Duodenal mucosa (tissue), 2 donors: ENCODE data around the gene GOLGA6L10.
"Not testable (repeated sequence)": the region's sequence is repeated elsewhere in the genome, so short reads cannot be mapped to it uniquely, and the experiment has no call there.

Source experiments
- H3K27ac ChIP-seq: one replicate; pipeline ENCODE4 v1.7.0; 2013; ENCODE audit warnings: low read depth, low read length
- H3K27me3 ChIP-seq, 2 donors: one replicate each; pipeline ENCODE4 v1.7.0; 2013; ENCODE audit warnings: low read length in 2 of 2, control low read depth in 1 of 2; ENCODE audit not compliant: insufficient read depth in 2 of 2, control insufficient read depth in 1 of 2
- H3K36me3 ChIP-seq, 2 donors: one replicate each; pipeline ENCODE4 v1.7.0; 2013; ENCODE audit warnings: low read length in 2 of 2, control low read depth in 1 of 2; ENCODE audit not compliant: insufficient read depth in 2 of 2, control insufficient read depth in 1 of 2
- H3K4me1 ChIP-seq, 2 donors: one replicate each; pipeline ENCODE4 v1.7.0; 2013; ENCODE audit warnings: low read length in 2 of 2, control low read depth in 1 of 2; ENCODE audit not compliant: insufficient read depth in 2 of 2, control insufficient read depth in 1 of 2
- H3K4me3 ChIP-seq, 2 donors: one replicate each; pipeline ENCODE4 v1.7.0; 2013; ENCODE audit warnings: low read length in 2 of 2, low read depth in 1 of 2
- H3K9ac ChIP-seq, 2 donors: one replicate each; pipeline ENCODE4 v1.7.0; 2013; ENCODE audit warnings: low read length in 2 of 2, low read depth in 1 of 2
- H3K9me3 ChIP-seq, 2 donors: one replicate each; pipeline ENCODE4 v1.7.0; 2013; ENCODE audit warnings: low read length in 2 of 2, control low read depth in 1 of 2; ENCODE audit not compliant: control insufficient read depth in 1 of 2

Gene GOLGA6L10

GRCh38 chr15:82300883-82301282 lies 48.4 kb downstream of the GOLGA6L10 start:
- Histone ChIP-seq H3K27ac (no peak overlapping the region), H3K4me3 (no peak overlapping the region), H3K36me3 (no peaks in the 10 kb centered on the region), H3K4me1 (no peaks in the 10 kb centered on the region), H3K9ac (no peak overlapping the region), H3K9me3 (no peaks in the 10 kb centered on the region), H3K27me3 (no peaks in the 10 kb centered on the region)

DNA sequence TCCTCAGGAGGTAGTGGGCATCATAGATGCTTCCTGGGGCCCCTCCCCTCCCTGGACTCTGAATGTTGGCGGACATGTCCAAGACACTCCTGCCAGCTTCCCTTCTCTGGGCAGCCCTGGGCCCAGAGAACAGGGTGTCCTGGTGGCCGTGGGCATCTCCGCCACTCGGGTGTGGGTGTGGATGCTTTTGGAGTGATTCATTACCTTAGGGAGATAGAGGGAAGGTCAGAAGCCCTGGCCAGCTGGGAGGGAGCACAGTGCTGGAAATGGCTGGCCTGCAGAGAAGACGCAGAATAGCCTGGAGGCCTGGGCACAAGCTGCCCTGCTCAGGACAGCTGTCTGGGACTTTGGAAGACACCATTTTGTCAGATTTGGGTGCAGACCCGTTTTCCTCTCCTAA lies 48.9 kb downstream of the GOLGA6L10 start:
- not testable (repeated sequence) for H3K4me1 ChIP-seq, H3K9ac ChIP-seq, H3K27ac ChIP-seq, H3K4me3 ChIP-seq, H3K27me3 ChIP-seq, H3K36me3 ChIP-seq, H3K9me3 ChIP-seq

- H3K36me3 ChIP-seq, H3K27ac ChIP-seq, H3K4me3 ChIP-seq, H3K27me3 ChIP-seq, H3K9ac ChIP-seq, H3K4me1 ChIP-seq, H3K9me3 ChIP-seq: not testable (repeated sequence)
These were observed 49.8 kb downstream of the GOLGA6L10 start for GRCh38 chr15:82299511-82299914.

- Histone ChIP-seq H3K27ac (no peak overlapping the region), H3K9ac (no peak overlapping the region), H3K27me3 (no peaks in the 10 kb centered on the region), H3K4me3 (no peak overlapping the region), H3K4me1 (no peaks in the 10 kb centered on the region), H3K9me3 (no peaks in the 10 kb centered on the region), H3K36me3 (no peaks in the 10 kb centered on the region)
These were observed 50.8 kb downstream of the GOLGA6L10 start for GRCh38 chr15:82298520-82298919.

- Histone ChIP-seq H3K9ac (no peak overlapping the region), H3K4me1 (no peaks in the 10 kb centered on the region), H3K27me3 (no peaks in the 10 kb centered on the region), H3K36me3 (no peaks in the 10 kb centered on the region), H3K9me3 (no peaks in the 10 kb centered on the region), H3K4me3 (no peak overlapping the region), H3K27ac (no peak overlapping the region)
These were observed 51.2 kb downstream of the GOLGA6L10 start for GRCh38 chr15:82298032-82298431.

DNA sequence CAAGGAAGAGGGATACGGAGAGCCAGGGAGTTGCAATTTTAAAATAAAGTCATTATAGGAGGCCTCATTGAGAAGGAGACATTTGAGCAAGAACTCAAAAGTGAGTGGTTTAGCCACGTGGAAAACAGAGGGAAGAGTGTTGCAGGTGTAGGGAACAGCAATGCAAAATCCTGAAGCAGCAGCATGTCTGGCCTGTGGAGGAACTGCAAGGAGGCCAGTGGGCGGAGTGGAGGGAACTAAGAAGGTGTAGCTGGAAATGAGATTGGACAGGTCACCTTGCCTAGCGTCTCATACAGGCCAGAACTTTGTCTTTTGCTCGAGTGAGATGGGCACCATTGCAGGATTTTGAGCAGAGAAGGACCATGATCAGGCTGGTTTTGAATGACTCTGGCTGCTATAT lies 51.7 kb downstream of the GOLGA6L10 start:
- H3K4me3 ChIP-seq = no peak overlapping the region
- H3K9ac ChIP-seq = no peak overlapping the region
- no peak overlapping the region for H3K27ac ChIP-seq
- H3K27me3 ChIP-seq = no peaks in the 10 kb centered on the region
- H3K36me3 ChIP-seq = no peaks in the 10 kb centered on the region
- H3K9me3 ChIP-seq = no peaks in the 10 kb centered on the region
- H3K4me1 ChIP-seq = no peaks in the 10 kb centered on the region

- Histone ChIP-seq H3K27ac (no peak overlapping the region), H3K27me3 (no peaks in the 10 kb centered on the region), H3K4me3 (no peak overlapping the region), H3K9ac (no peak overlapping the region), H3K9me3 (no peaks in the 10 kb centered on the region), H3K36me3 (no peaks in the 10 kb centered on the region), H3K4me1 (no peaks in the 10 kb centered on the region)
These were observed 55.1 kb downstream of the GOLGA6L10 start for GRCh38 chr15:82294061-82294690.

GRCh38 chr15:82292271-82292670 lies 57.0 kb downstream of the GOLGA6L10 start:
- Histone ChIP-seq H3K27me3 (no peaks in the 10 kb centered on the region), H3K4me1 (no peaks in the 10 kb centered on the region), H3K9ac (no peak overlapping the region), H3K27ac (no peak overlapping the region), H3K4me3 (no peak overlapping the region), H3K9me3 (no peaks in the 10 kb centered on the region), H3K36me3 (no peaks in the 10 kb centered on the region)
